LHCN-M2 (cell line): ENCODE data around the gene NUDT16L1. TPM values are rescaled to one million over a fixed set of nuclear protein-coding genes. Genes with fewer than 3 reads are reported as not detected.

Experiments used
- total RNA-seq: library from RNA; depleted of rRNA; stranded (reverse); fragments of >200 nt; gene quantifications from 2 replicates; pipeline ENCODE4 v1.2.3, GENCODE V29; 2014; rRNA removed

Gene NUDT16L1
- total RNA-seq, 1 experiment from 2014 or later = 40.4 TPM

Other genes starting within 250 kb of the NUDT16L1 start
- gene NMRAL1, start 218.9 kb upstream of the NUDT16L1 start, total RNA-seq = 27.6 and 40.7 TPM in 2 replicates
- gene HMOX2, start 217.2 kb upstream of the NUDT16L1 start, total RNA-seq = 48.6 and 49.9 TPM in 2 replicates
- 19.5 and 24.9 TPM in 2 replicates for gene CDIP1, start 154.8 kb upstream of the NUDT16L1 start, total RNA-seq
- gene C16orf96, start 137.2 kb upstream of the NUDT16L1 start, total RNA-seq = 0.06 TPM in 1 of 2 replicates, not detected in the other
- 4.5 and 7.7 TPM in 2 replicates for gene UBALD1, start 78.7 kb upstream of the NUDT16L1 start, total RNA-seq
- gene MGRN1, start 68.7 kb upstream of the NUDT16L1 start, total RNA-seq = 25.5 and 26.6 TPM in 2 replicates
- 14.4 and 17.9 TPM in 2 replicates for gene ANKS3, start 40.7 kb downstream of the NUDT16L1 start, total RNA-seq
- 0.06 and 0.98 TPM in 2 replicates for gene DNAAF8, start 41.0 kb downstream of the NUDT16L1 start, total RNA-seq
- gene ZNF500, start 73.6 kb downstream of the NUDT16L1 start, total RNA-seq = 10.9 and 11.8 TPM in 2 replicates
- not detected in 2 replicates for gene SEPTIN12, start 94.8 kb downstream of the NUDT16L1 start, total RNA-seq
- gene SMIM22, start 101.8 kb downstream of the NUDT16L1 start, total RNA-seq = not detected in 2 replicates
- gene ROGDI, start 109.1 kb downstream of the NUDT16L1 start, total RNA-seq = 17.8 and 25.8 TPM in 2 replicates
- gene GLYR1, start 153.7 kb downstream of the NUDT16L1 start, total RNA-seq = 38.3 and 52.8 TPM in 2 replicates
- 27.6 and 28.1 TPM in 2 replicates for gene UBN1, start 153.9 kb downstream of the NUDT16L1 start, total RNA-seq
- gene PPL, start 243.6 kb downstream of the NUDT16L1 start, total RNA-seq = 0.13 and 0.86 TPM in 2 replicates